ENCODE results near the gene TTC13. TPM values are rescaled to one million over a fixed set of nuclear protein-coding genes. Genes with fewer than 3 reads are reported as not detected.

Gene TTC13
- total RNA-seq, 6 experiments from 2014 or later: 10.7 to 14.4 (median 12.4) TPM

DNA sequence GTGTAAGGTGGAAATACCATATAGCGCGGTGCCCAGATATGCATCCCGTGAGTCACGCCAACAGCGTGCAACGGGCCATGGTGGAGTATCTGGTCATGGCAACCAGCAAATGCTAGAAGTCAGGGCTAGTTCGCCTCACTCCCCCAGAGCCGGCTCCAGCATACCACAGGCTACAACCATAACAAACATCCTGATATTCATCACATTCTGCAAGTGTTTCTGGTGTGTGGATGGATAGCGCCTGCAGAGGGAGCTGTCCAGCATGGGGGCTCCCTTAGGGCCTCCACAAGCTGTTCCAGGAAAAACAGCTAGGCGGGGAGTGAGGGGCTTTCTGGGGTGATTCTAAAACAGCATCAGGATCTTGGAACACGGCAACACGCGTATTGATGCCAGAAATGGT is 117.2 kb downstream of the TTC13 start:
- Mint-ChIP-seq H3K4me1 (ENCODE audit: low read depth) (peaks cover 100% of the 10 kb centered on the region), H3K27me3 (ENCODE audit: insufficient read depth) (no peaks in the 10 kb centered on the region; the same call in 1 of the 2 replicates), H3K27ac (peak overlapping the region; percentile 69; the same call in 1 of the 2 replicates), H3K4me3 (peak overlapping the region; percentile 11; the same call in 1 of the 2 replicates), H3K9me3 (no peaks in the 10 kb centered on the region), H3K36me3 (ENCODE audit: low read depth) (peaks cover 55% of the 10 kb centered on the region)
- TF ChIP-seq, protein P1, sequence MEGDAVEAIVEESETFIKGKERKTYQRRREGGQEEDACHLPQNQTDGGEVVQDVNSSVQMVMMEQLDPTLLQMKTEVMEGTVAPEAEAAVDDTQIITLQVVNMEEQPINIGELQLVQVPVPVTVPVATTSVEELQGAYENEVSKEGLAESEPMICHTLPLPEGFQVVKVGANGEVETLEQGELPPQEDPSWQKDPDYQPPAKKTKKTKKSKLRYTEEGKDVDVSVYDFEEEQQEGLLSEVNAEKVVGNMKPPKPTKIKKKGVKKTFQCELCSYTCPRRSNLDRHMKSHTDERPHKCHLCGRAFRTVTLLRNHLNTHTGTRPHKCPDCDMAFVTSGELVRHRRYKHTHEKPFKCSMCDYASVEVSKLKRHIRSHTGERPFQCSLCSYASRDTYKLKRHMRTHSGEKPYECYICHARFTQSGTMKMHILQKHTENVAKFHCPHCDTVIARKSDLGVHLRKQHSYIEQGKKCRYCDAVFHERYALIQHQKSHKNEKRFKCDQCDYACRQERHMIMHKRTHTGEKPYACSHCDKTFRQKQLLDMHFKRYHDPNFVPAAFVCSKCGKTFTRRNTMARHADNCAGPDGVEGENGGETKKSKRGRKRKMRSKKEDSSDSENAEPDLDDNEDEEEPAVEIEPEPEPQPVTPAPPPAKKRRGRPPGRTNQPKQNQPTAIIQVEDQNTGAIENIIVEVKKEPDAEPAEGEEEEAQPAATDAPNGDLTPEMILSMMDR (IDR thresholded peaks at IDR 0.05): peak; percentile 56
- no peak for DNase-seq

DNA sequence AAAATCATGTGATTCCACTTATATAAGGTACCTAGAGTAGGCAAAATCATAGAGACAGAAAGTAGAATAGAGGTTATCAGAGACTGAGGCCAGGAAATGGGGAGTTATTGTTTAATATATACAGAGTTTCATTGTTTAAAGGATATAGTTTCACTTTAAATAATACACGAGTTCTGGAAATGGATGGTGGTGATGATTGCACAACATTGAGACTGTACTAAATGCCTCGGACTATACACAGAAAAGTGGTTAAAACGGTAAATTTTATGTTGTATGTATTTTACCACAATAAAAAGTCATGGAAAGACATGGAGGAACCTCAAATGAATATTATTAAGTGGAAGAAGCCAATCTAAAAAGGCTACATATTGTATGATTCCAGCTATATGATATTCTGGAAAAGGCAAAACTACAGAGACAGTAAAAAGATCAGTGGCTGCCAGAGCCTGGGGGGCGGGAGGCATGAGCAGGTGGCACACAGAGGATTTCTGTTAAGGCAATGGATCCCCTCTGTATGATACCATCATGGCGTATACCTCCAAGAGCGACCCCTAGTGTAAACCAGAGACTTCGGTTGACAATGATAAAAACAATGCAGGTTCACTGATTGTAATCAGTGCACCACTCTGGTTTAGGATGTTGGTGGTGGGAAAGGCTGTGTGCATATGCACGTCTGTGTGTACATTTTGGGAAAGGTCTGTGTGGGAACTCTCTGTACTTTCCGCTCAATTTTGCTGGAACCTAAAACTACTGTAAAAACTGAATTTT is 117.9 kb downstream of the TTC13 start:
- TF ChIP-seq, protein P1 (IDR thresholded peaks at IDR 0.05): no peak
- Mint-ChIP-seq H3K4me3 (peak overlapping the region; percentile 11; the same call in 1 of the 2 replicates), H3K9me3 (no peaks in the 10 kb centered on the region), H3K36me3 (ENCODE audit: low read depth) (peaks cover 61% of the 10 kb centered on the region), H3K4me1 (ENCODE audit: low read depth) (peaks cover 100% of the 10 kb centered on the region), H3K27ac (no peak overlapping the region; the same call in 1 of the 2 replicates), H3K27me3 (ENCODE audit: insufficient read depth) (no peaks in the 10 kb centered on the region; the same call in 1 of the 2 replicates)
- no peak for DNase-seq

DNA sequence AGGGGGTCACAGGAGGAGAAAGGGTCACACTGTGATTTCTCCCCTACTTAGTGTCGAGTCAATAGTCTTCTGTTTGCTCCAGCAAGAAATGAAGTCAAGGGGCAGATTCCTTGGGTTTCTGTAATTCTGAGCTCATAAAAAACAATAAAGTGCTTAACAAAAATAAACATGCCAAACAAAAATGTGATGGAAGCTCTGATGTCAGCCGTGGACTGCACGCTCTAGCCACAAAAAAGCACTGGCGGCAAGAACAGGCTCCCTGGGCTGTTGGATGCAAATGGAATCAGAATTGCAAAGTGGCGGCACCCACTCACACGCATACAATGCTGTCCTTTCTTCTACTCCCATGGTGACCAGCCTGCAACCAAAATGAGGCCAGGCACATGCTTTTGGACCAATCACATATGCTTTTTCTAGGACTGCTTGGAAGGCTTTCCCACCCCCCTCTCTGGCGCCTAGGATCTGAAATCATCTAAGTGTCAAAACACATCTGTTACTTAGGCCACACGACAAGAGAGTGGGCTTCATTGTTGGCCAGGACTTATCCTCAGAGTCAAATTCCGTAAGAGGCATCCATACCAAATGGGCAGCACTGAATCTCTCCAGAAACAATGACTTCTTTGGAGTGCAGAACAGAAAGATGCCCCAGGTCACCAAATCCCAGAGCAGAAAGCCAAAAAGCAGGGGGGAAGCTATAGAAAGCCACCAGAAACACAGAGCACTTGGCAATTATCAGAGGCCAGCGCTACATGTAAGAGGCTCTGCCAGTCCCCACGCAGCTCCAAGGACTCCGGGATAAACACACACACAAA is 119.5 kb downstream of the TTC13 start:
- TF ChIP-seq, protein P1 (IDR thresholded peaks at IDR 0.05): no peak
- DNase-seq: peak; percentile 81
- peak overlapping the region; percentile 90 for H3K27ac Mint-ChIP-seq
- H3K27me3 Mint-ChIP-seq (ENCODE audit: insufficient read depth): no peaks in the 10 kb centered on the region; the same call in 1 of the 2 replicates
- no peaks in the 10 kb centered on the region for H3K9me3 Mint-ChIP-seq
- H3K4me1 Mint-ChIP-seq (ENCODE audit: low read depth): peaks cover 100% of the 10 kb centered on the region
- H3K4me3 Mint-ChIP-seq: peak overlapping the region; percentile 62
- H3K36me3 Mint-ChIP-seq (ENCODE audit: low read depth): peaks cover 63% of the 10 kb centered on the region

DNA sequence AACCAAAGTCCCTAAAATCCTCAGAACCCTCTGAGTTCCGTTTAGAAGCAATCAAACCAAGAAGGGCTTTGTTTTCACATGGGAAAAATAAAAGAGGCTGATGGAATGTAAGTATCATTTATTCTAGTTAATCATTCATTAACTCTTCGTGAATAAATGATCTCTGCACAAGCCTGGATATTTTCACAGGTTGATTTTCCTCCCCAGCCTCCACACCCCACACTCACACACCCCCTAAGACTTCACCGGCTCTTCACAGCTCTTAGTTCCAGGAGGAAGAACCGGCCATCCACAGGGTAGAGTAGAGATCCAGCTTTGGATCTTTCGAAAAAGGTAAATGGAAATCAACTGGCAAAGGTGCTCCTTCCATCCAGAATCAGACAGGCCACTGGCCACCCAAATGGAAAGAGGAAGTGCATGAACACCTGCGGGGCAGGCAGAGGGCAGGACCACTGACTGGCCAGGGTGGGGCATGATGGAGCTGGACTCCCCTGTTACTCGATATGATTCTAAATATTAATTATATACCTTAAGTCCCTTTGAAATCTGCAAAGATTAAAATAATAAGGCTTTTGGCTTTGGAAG is 120.3 kb downstream of the TTC13 start:
- H3K27me3 Mint-ChIP-seq (ENCODE audit: insufficient read depth): no peaks in the 10 kb centered on the region; the same call in 1 of the 2 replicates
- H3K4me1 Mint-ChIP-seq (ENCODE audit: low read depth): peaks cover 100% of the 10 kb centered on the region
- H3K36me3 Mint-ChIP-seq (ENCODE audit: low read depth): peaks cover 70% of the 10 kb centered on the region
- TF ChIP-seq, protein P1 (IDR thresholded peaks at IDR 0.05): no peak
- H3K4me3 Mint-ChIP-seq: peak overlapping the region; percentile 62
- peaks cover 3% of the 10 kb centered on the region for H3K9me3 Mint-ChIP-seq
- H3K27ac Mint-ChIP-seq: peak overlapping the region; percentile 90
- no peak for DNase-seq

DNA sequence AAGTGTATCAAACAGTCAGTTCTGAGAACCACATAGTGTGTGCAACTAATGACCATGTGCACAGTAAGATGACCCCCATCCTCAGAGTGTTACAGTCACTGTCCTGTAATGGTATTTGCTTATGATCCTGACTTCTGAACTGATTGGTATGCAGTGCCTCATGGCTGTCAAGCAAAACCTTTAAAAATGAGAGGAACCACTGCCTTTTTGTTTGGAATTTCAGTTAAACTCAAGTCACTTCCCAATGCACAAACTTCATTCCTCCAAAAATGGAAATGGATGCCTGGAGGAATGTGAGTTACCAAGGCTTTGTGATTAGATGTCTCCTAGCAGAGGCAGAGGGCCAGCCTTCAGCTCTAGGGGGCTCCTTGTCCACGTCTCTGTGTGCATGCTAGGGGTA is 120.8 kb downstream of the TTC13 start:
- H3K36me3 Mint-ChIP-seq (ENCODE audit: low read depth): peaks cover 73% of the 10 kb centered on the region
- TF ChIP-seq, protein P1 (IDR thresholded peaks at IDR 0.05): no peak
- peaks cover 8% of the 10 kb centered on the region for H3K9me3 Mint-ChIP-seq
- H3K4me3 Mint-ChIP-seq: peak overlapping the region; percentile 62
- peaks cover 100% of the 10 kb centered on the region for H3K4me1 Mint-ChIP-seq (ENCODE audit: low read depth)
- DNase-seq: peak; percentile 81
- peak overlapping the region; percentile 90 for H3K27ac Mint-ChIP-seq
- H3K27me3 Mint-ChIP-seq (ENCODE audit: insufficient read depth): no peaks in the 10 kb centered on the region; the same call in 1 of the 2 replicates
